ENCODE data around the gene RPS29.

GRCh38 chr14:49581209-49582112 lies 4.7 kb downstream of the RPS29 start:
- TF ChIP-seq, protein P1, sequence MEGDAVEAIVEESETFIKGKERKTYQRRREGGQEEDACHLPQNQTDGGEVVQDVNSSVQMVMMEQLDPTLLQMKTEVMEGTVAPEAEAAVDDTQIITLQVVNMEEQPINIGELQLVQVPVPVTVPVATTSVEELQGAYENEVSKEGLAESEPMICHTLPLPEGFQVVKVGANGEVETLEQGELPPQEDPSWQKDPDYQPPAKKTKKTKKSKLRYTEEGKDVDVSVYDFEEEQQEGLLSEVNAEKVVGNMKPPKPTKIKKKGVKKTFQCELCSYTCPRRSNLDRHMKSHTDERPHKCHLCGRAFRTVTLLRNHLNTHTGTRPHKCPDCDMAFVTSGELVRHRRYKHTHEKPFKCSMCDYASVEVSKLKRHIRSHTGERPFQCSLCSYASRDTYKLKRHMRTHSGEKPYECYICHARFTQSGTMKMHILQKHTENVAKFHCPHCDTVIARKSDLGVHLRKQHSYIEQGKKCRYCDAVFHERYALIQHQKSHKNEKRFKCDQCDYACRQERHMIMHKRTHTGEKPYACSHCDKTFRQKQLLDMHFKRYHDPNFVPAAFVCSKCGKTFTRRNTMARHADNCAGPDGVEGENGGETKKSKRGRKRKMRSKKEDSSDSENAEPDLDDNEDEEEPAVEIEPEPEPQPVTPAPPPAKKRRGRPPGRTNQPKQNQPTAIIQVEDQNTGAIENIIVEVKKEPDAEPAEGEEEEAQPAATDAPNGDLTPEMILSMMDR (IDR thresholded peaks at IDR 0.05) = no peak
- no peak for TF ChIP-seq EZH2phosphoT487 (IDR thresholded peaks at IDR 0.05)
- TF ChIP-seq EZH2 (IDR thresholded peaks at IDR 0.05) = no peak

All from neural progenitor cell (in vitro differentiated cells).